Trophoblast cell (in vitro differentiated cells and primary cell): ENCODE measurements around the gene TANGO6.

Source experiments
- DNase-seq, 2 donors: peaks; one replicate each; pipeline ENCODE4 v3.0.0-alpha.2; 2016
- H2AFZ ChIP-seq: 2 replicates; pipeline ENCODE4 v1.6.1; 2013; ENCODE audit warnings: low read length, moderate library complexity, mild to moderate bottlenecking; ENCODE audit not compliant: insufficient read depth, poor library complexity
- H2AK5ac ChIP-seq: 2 replicates; pipeline ENCODE4 v1.6.1; 2013; ENCODE audit warnings: mild to moderate bottlenecking, low read length
- H2BK120ac ChIP-seq: 2 replicates; pipeline ENCODE4 v1.6.1; 2013; ENCODE audit warnings: low read length, mild to moderate bottlenecking, moderate library complexity; ENCODE audit not compliant: insufficient read depth, poor library complexity
- H2BK12ac ChIP-seq: 2 replicates; pipeline ENCODE4 v1.6.1; 2013; ENCODE audit warnings: mild to moderate bottlenecking, low read length, moderate library complexity
- H2BK5ac ChIP-seq: 2 replicates; pipeline ENCODE4 v1.6.1; 2013; ENCODE audit warnings: low read length, low read depth, moderate library complexity, mild to moderate bottlenecking; ENCODE audit not compliant: poor library complexity
- H3K14ac ChIP-seq: 2 replicates; pipeline ENCODE4 v1.6.1; 2013; ENCODE audit warnings: mild to moderate bottlenecking, low read length
- H3K18ac ChIP-seq: 2 replicates; pipeline ENCODE4 v1.6.1; 2013; ENCODE audit warnings: mild to moderate bottlenecking, low read length
- H3K23ac ChIP-seq: 2 replicates; pipeline ENCODE4 v1.6.1; 2013; ENCODE audit warnings: low read length
- H3K27ac ChIP-seq: 2 replicates; pipeline ENCODE4 v1.5.1; 2013; ENCODE audit warnings: low read depth, mild to moderate bottlenecking, inconsistent platforms, low read length, moderate library complexity
- H3K27me3 ChIP-seq: 2 replicates; pipeline ENCODE4 v1.6.1; 2013; ENCODE audit warnings: inconsistent platforms, mild to moderate bottlenecking, low read length, moderate library complexity; ENCODE audit not compliant: insufficient read depth
- H3K36me3 ChIP-seq, 2 experiments: 1 replicate in 1 of 2; 2 replicates in 1 of 2; pipeline ENCODE4 v1.6.1; 2013; ENCODE audit warnings: low read length in 2 of 2, mild to moderate bottlenecking in 2 of 2, moderate library complexity in 1 of 2; ENCODE audit not compliant: insufficient read depth in 2 of 2, control insufficient read depth in 1 of 2
- H3K4ac ChIP-seq: 2 replicates; pipeline ENCODE4 v1.6.1; 2013; ENCODE audit warnings: low read depth, mild to moderate bottlenecking, low read length, moderate library complexity
- H3K4me1 ChIP-seq, 2 experiments: 1 replicate in 1 of 2; 2 replicates in 1 of 2; pipeline ENCODE4 v1.6.1; 2013; ENCODE audit warnings: low read length in 2 of 2, mild to moderate bottlenecking in 2 of 2, moderate library complexity in 1 of 2; ENCODE audit not compliant: insufficient read depth in 2 of 2, control insufficient read depth in 1 of 2
- H3K4me2 ChIP-seq: 2 replicates; pipeline ENCODE4 v1.6.1; 2013; ENCODE audit warnings: inconsistent platforms, mild to moderate bottlenecking, low read length, moderate library complexity
- H3K4me3 ChIP-seq: 2 replicates; pipeline ENCODE4 v1.5.1; 2013; ENCODE audit warnings: mild to moderate bottlenecking, low read depth, low read length, inconsistent platforms
- H3K79me1 ChIP-seq: one replicate; pipeline ENCODE4 v1.6.1; 2013; ENCODE audit warnings: low read length
- H3K79me2 ChIP-seq: 2 replicates; pipeline ENCODE4 v1.6.1; 2013; ENCODE audit warnings: low read length, mild to moderate bottlenecking; ENCODE audit not compliant: control insufficient read depth, insufficient read depth, poor library complexity
- H3K9ac ChIP-seq: 2 replicates; pipeline ENCODE4 v1.6.1; 2013; ENCODE audit warnings: mild to moderate bottlenecking, low read length
- H3K9me3 ChIP-seq: 2 replicates; pipeline ENCODE4 v1.6.1; 2013; ENCODE audit warnings: low read depth, mild to moderate bottlenecking, control low read depth, inconsistent platforms, low read length; ENCODE audit not compliant: insufficient read depth
- H4K12ac ChIP-seq: 2 replicates; pipeline ENCODE4 v1.6.1; 2013; ENCODE audit warnings: low read depth, mild to moderate bottlenecking, low read length, moderate library complexity
- H4K8ac ChIP-seq: 2 replicates; pipeline ENCODE4 v1.6.1; 2013; ENCODE audit warnings: low read depth, mild to moderate bottlenecking, low read length, moderate library complexity
- H4K91ac ChIP-seq: one replicate; pipeline ENCODE4 v1.6.1; 2013; ENCODE audit warnings: low read depth, mild to moderate bottlenecking, low read length, moderate library complexity
- WGBS: extraction: QIAGEN DNeasy Blood & Tissue Kit; methylation state at CpG from one replicate; pipeline ENCODE4 v1.1.7; 2013; ENCODE audit warnings: missing lambda C conversion rate; ENCODE audit not compliant: insufficient read length, insufficient coverage; ENCODE audit errors: extremely low coverage; 5-methylcytosine and 5-hydroxymethylcytosine counted together

The TANGO6 gene

GRCh38 chr16:68873635-68874471, 30.5 kb downstream of the TANGO6 start:
- H3K4me1 ChIP-seq: no peaks in the 10 kb centered on the region
- no peak overlapping the region for H2AFZ ChIP-seq
- no peak overlapping the region for H4K12ac ChIP-seq
- no peak overlapping the region for H3K4me2 ChIP-seq
- H3K4ac ChIP-seq: no peak overlapping the region
- H4K8ac ChIP-seq: no peak overlapping the region
- H4K91ac ChIP-seq: no peak overlapping the region
- peaks cover 0 to 2% of the 10 kb centered on the region in 2 experiments for H3K36me3 ChIP-seq
- no CpG with 5 or more reads among the region's 7 CpGs for WGBS
- no peak overlapping the region for H3K9ac ChIP-seq
- no peak overlapping the region for H2BK12ac ChIP-seq
- H3K18ac ChIP-seq: no peak overlapping the region
- H3K14ac ChIP-seq: no peak overlapping the region
- no peak overlapping the region for H2BK120ac ChIP-seq
- H3K79me1 ChIP-seq: no peaks in the 10 kb centered on the region
- H3K9me3 ChIP-seq: no peaks in the 10 kb centered on the region
- no peak overlapping the region for H2AK5ac ChIP-seq
- H3K79me2 ChIP-seq: no peaks in the 10 kb centered on the region
- no peak for DNase-seq
- no peak overlapping the region for H2BK5ac ChIP-seq
- H3K27ac ChIP-seq: no peak overlapping the region
- H3K23ac ChIP-seq: no peak overlapping the region
- H3K27me3 ChIP-seq: no peaks in the 10 kb centered on the region
- no peak overlapping the region for H3K4me3 ChIP-seq

- Histone ChIP-seq H3K27me3 (no peaks in the 10 kb centered on the region), H2BK120ac (no peak overlapping the region), H2AK5ac (no peak overlapping the region), H3K27ac (no peak overlapping the region), H3K4me1 (no peaks in the 10 kb centered on the region), H3K23ac (no peak overlapping the region), H3K18ac (no peak overlapping the region), H3K4me2 (no peak overlapping the region), H3K79me2 (no peaks in the 10 kb centered on the region), H2BK5ac (no peak overlapping the region), H2BK12ac (no peak overlapping the region), H3K4me3 (no peak overlapping the region), H3K14ac (no peak overlapping the region), H4K91ac (no peak overlapping the region), H4K12ac (no peak overlapping the region), H3K9me3 (no peaks in the 10 kb centered on the region), H3K36me3 (peaks cover 0 to 2% of the 10 kb centered on the region in 2 experiments), H3K79me1 (no peaks in the 10 kb centered on the region), H3K9ac (no peak overlapping the region), H2AFZ (no peak overlapping the region), H3K4ac (no peak overlapping the region), H4K8ac (no peak overlapping the region)
- no CpG with 5 or more reads among the region's 4 CpGs for WGBS
- no peak for DNase-seq
Observed at GRCh38 chr16:68875871-68876270, 32.5 kb downstream of the TANGO6 start.

- H3K9me3 ChIP-seq: no peaks in the 10 kb centered on the region
- H3K18ac ChIP-seq: no peak overlapping the region
- H3K27me3 ChIP-seq: no peaks in the 10 kb centered on the region
- H2AFZ ChIP-seq: no peak overlapping the region
- H2AK5ac ChIP-seq: no peak overlapping the region
- no peak overlapping the region for H3K23ac ChIP-seq
- no peak overlapping the region for H4K91ac ChIP-seq
- DNase-seq: peak in 1 of 2 donors; percentile 17
- no peak overlapping the region for H3K4me2 ChIP-seq
- no peaks in the 10 kb centered on the region for H3K4me1 ChIP-seq
- WGBS: no CpG with 5 or more reads among the region's 6 CpGs
- no peak overlapping the region for H2BK5ac ChIP-seq
- no peak overlapping the region for H3K9ac ChIP-seq
- no peaks in the 10 kb centered on the region for H3K79me1 ChIP-seq
- H4K12ac ChIP-seq: no peak overlapping the region
- no peak overlapping the region for H3K4me3 ChIP-seq
- H2BK120ac ChIP-seq: no peak overlapping the region
- H3K4ac ChIP-seq: no peak overlapping the region
- H3K14ac ChIP-seq: no peak overlapping the region
- H2BK12ac ChIP-seq: no peak overlapping the region
- no peak overlapping the region for H3K27ac ChIP-seq
- H3K36me3 ChIP-seq: peaks cover 0 to under 1% of the 10 kb centered on the region in 2 experiments
- no peak overlapping the region for H4K8ac ChIP-seq
- no peaks in the 10 kb centered on the region for H3K79me2 ChIP-seq
Observed at GRCh38 chr16:68883685-68884084, 40.4 kb downstream of the TANGO6 start.

GRCh38 chr16:68884401-68884800, 41.1 kb downstream of the TANGO6 start:
- Histone ChIP-seq H3K14ac (no peak overlapping the region), H2BK12ac (no peak overlapping the region), H2BK5ac (no peak overlapping the region), H4K8ac (no peak overlapping the region), H4K91ac (no peak overlapping the region), H4K12ac (no peak overlapping the region), H3K4me3 (no peak overlapping the region), H3K4ac (no peak overlapping the region), H2AFZ (no peak overlapping the region), H3K27me3 (no peaks in the 10 kb centered on the region), H3K79me1 (no peaks in the 10 kb centered on the region), H3K36me3 (no peaks in the 10 kb centered on the region), H3K4me1 (no peaks in the 10 kb centered on the region), H3K9me3 (no peaks in the 10 kb centered on the region), H3K18ac (no peak overlapping the region), H2BK120ac (no peak overlapping the region), H3K9ac (no peak overlapping the region), H3K4me2 (no peak overlapping the region), H3K27ac (no peak overlapping the region), H3K79me2 (no peaks in the 10 kb centered on the region), H3K23ac (no peak overlapping the region), H2AK5ac (no peak overlapping the region)
- no peak for DNase-seq
- no CpG with 5 or more reads among the region's 1 CpG for WGBS
